NCI-H226 (cell line): ENCODE results near the gene DUSP6.

Source experiments
- DNase-seq: peaks from one replicate; pipeline ENCODE4 v3.0.0-alpha.2; 2015

DUSP6 gene

DNA sequence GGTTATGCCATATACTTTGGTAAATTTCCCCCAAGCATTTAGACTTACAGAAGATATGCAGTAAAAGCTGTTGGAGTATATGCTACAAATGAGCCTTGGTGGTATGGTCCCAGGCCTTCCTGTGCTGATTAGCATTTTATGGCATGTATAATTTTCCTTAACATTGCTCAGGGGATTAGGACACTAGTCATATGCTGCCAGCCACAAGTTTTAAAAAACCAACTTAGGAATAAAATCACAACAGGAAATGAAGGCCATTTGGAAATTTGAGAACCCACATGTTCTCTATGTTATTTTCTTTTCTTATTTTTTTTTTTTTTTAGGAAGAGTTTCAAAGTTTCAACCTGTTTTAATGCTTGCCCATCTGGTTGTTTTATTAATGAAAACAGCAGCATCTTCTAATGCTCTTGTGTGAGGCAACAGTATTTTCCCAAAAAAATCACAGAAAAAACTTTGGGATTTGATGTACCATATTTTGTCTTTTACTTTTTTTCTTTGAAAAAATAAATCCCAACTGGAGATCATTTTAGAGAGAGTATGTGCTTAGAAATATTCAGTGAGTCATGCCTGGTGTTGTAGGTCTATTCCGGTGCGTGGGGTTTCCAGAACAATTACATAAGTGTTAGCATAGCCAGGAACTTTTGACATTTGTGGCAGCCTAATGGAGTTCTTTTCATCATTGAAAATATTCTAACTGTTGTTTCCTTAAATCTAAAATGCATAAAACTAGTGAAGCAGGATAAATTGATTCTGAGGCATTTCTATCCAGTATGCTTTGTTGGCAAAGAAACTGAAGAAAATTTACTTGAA is 21.7 kb upstream of the DUSP6 start:
- DNase-seq = peak; percentile 86

DNA sequence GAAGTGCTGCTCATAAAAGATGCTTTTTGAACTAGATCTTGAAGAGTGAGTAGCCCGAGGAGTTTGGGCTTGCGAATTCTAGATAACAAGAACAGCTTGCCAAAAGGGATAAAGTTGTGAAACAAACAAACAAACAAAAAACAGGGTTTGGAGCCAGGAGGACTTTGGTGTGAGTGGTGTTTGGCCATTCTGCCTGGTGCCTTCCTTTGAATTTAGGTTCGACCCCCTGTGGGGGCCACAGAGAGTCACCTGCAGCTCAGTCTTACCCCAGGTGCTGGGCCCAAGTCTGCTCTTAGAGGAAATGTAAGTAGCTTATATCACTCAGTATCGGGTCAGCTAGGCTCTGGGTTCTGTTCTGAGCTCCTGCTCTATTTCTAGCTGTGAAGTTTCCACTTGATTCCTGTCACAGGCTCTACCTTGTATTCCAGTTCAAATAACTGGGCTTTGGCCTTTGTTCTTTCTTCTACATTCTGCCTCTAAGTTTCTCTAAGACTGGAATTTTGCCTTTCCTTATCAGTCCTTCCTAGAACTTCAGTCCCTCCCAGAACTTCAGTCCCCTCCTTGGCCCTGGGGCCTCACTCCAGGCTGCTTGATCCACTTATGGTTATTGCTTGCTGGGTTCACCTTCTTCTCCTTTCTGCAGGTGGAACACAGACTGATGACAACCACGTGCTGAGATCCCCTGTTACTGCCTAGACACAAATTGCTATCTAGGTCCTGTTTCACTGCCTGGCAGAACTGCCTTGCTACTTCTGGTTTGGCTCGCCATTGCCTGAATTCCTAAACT is 20.5 kb upstream of the DUSP6 start:
- no peak for DNase-seq

GRCh38 chr12:89370850-89371249 is 18.5 kb upstream of the DUSP6 start:
- DNase-seq = peak; percentile 78

GRCh38 chr12:89370421-89370831 is 18.1 kb upstream of the DUSP6 start:
- no peak for DNase-seq

DNA sequence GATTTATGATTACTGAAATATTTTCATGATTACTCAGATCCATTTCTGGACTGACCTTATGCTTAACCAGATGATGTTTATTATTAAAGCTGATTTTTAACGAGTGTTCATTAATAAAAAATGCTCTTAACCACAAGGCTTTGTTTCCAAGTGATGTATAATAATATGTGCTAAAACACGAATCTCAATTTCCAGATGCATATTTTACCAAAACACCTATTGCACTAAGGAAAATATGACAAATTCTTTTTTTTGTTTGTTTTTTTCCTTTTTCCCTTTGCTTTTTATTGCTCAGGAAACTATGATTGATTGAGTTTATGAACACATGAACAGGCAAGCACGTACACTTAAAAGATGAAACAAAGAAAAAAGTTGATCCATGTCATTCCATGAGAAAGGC is 16.9 kb upstream of the DUSP6 start:
- no peak for DNase-seq

- DNase-seq = no peak
Measured at GRCh38 chr12:89368391-89368790, 16.1 kb upstream of the DUSP6 start.

DNA sequence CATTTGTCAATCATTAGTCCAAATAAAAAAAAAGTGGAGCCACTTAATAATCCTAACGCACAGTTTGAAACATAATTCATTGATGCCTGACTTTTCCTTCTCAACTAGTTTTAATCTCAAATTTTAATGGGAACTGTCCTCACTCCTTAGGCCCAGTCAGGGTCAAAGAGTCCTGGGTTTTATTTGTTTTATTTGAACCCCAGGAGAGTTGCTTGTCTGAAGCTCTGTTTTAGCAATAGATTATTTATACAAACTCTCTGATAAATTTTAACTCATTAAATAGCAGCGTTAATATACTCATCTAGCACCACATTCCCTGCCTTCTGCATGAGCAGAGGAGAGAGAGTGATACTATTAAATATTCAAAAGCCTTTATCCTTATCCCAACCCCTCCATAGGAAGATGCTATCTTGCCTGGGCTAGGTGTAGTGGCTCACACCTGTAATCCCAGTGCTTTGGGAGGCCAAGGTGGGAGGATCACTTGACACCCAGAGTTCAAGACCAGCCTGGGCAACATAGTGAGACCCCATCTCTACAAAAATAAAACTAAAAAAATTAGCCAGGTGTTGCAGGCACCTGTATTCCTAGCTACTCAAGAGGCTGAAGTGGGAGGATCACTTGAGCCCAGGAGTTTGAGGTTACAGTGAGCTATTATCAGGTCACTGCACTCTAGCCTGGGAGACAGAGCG is 14.5 kb upstream of the DUSP6 start:
- no peak for DNase-seq

DNA sequence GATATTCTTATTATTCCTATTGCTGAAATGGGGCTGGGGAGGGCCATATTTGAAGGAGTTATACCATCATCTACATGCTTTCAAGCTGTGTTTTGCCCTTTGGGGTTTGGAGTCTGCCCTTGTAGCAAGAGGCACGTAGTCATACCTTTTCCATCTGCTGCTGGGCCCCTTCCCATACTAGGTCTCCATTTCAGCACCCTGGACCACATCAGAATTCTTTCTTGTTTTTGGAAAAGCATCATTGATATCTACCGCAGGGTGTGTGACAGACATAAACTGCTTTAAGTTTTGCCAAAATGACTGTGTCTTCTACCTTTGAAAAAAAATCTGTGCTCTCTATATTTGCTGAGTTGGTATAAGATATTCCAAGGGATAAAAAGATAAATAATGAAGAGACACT is 12.3 kb upstream of the DUSP6 start:
- no peak for DNase-seq

GRCh38 chr12:89364058-89364457 is 11.8 kb upstream of the DUSP6 start:
- DNase-seq = no peak

DNA sequence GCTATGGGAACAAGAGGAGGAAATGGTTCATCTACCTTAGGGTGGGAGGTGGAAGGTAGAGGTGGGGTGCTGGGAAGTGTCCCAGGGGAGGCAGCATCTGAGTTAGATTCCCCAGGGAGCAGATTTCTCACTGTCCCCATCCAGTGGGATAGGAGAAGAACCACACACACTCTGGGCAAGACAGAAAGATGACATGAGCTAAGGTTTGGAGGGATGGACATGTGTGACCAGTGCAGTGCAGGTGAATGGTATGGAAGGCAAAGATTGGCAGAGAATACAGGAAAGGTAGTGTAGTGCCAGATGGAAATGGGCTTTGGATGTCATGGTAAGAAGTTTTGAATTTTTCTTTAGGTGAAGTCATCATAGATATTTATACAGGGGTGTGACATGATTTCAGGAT is 11.3 kb upstream of the DUSP6 start:
- no peak for DNase-seq

GRCh38 chr12:89363084-89363483 is 10.8 kb upstream of the DUSP6 start:
- DNase-seq = no peak

DNA sequence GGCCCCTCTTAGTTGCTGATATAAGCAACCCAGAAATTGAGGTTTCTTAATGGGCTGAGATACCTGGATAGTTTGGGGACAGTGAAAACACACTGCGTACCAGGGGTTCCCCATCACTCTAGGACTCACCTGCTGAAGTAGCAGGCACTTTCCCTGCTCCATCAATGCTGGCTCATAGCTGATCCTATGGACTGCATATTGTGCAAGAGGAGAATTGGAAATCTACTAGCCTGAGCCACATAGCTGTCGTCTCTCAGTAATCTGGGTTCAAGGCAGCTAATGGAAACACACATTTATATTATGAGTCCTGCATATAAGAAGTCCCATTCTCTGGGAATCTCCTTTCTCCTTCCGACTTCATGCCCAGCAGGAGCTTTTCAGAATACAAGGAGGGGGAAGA is 7.3 kb upstream of the DUSP6 start:
- no peak for DNase-seq

GRCh38 chr12:89358805-89359204 is 6.5 kb upstream of the DUSP6 start:
- DNase-seq = no peak

GRCh38 chr12:89357297-89357730 is 5.0 kb upstream of the DUSP6 start:
- no peak for DNase-seq

DNA sequence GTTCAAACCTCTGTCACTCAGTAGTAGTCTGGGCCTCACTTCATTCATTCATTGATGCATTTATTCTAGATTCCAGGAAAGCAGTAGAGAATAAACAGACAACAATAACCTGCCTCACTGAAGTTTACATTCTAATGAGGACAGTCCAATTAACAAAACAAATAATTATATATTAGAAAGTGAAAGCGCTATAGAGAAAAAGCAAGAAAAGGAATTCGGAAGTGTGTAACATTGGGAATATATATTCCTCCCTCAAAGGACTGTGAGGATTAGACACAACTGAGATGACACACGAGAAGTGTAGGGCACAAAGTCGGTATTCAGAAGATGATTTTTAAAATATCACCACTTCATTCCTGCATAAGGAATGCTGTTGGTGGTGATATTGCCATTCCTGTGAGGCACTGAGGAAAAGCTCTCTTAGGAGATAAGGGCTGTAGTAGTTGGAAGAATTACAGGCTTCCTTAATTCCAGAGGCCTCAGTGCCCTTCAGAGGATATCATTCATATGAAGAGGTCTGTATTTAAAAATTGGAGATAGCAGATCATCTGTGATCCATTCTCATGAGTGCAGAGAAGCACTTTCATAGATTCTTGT is 3.9 kb upstream of the DUSP6 start:
- no peak for DNase-seq

GRCh38 chr12:89355243-89356068 is 3.2 kb upstream of the DUSP6 start:
- no peak for DNase-seq

GRCh38 chr12:89354612-89355067 is 2.3 kb upstream of the DUSP6 start:
- DNase-seq = no peak

DNA sequence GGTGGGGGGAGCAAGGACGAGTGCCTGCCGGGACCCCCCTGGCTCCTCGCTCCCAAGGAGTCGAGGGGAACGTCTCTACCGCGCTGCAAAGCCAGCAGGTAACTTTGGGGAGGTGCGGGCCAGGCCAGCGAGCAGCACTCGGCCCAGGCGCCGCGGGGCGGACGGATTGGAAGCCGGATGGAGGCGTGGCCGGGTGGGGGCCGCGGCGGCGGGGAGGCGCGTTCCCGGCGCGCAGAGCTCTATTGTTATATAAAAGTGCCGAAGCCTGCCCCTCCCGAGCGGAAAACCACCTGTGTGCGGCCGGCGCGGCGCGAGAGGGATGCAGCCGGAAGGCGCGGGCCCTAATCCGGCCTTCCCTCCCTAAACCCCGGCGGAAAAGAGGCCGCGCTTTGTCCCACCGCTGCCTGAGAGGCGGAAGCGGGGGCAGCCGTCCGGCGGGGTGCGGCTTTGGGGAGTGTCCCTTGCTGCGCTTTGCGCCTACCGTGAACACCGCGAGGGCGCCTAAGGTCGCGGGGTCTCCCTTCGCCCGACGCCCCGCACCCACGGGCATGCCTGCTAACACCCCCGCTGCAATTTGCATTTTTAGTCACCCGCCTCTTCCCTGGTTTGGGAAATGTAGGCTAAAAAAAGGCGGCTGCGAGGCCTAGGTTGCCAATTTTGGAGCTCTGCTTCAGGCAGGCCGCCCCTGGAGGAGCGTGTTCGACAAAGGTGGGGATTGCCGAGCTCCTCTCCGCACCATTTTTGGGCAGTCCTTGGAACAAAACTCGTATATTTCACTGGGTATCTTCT is 1.7 kb upstream of the DUSP6 start:
- DNase-seq = peak; percentile 63

DNA sequence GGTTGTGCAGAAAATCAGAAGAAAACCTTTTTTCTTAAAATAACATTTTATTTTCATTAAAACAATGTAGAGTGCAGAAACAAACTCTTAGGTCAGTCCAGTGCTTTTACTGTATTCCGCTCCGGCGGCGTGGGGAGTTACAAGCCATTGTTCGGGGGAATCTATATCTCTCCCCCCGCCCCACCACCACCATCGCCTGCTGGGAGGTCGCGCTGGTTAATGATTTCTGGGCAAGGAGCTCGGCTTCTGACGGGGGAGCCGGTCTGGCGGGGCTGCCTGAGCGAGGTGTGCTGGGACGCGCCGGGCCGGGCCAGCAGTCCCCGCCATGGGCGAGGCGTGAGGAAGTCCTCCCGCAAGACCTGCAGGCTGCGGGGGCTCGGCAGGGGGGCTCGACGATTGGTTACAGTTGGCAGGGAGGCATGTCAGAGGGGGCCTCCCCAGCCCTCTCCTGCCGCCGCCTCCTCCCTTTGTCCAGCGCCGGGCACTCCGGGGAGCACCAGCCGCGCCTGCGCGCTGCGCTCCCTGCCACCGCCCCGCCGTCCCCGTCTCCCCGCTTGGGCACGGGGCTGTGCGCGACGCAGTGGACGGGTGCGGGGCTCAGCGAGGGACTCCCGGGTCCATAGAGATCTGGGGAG is 1.0 kb upstream of the DUSP6 start:
- peak; percentile 46 for DNase-seq

DNA sequence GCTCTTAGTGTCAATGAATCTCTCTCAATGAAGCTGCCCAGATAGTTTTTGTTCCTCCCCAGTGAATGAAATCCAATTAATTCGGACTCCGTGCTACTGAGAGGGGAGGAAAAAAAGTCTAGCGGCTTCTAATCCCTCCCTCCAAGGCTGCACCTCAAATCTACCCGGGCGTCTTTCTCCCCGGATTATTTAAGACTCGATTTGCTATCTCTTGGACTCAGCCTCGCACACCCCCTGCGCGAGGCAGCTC is 134 bp downstream of the DUSP6 start:
- no peak for DNase-seq
